GM18951 (cell line): Measurements from ENCODE around the gene TAX1BP1.

Experiments
- POLR2A ChIP-seq: IDR thresholded peaks from 4 replicates; pipeline ENCODE4 v1.6.1; 2011; ENCODE audit warnings: mild to moderate bottlenecking; ENCODE audit not compliant: insufficient read length, insufficient read depth; ENCODE audit errors: extremely low read depth
- in situ Hi-C: fragments of 300-500 bp; cut with MboI; formaldehyde crosslinking; loops from one replicate; pipeline ENCODE4 v1.12.0; 2022; ENCODE audit warnings: low sequenced_read_pairs, mixed read lengths, inconsistent platforms; ENCODE audit not compliant: unreplicated experiment

Gene TAX1BP1

DNA sequence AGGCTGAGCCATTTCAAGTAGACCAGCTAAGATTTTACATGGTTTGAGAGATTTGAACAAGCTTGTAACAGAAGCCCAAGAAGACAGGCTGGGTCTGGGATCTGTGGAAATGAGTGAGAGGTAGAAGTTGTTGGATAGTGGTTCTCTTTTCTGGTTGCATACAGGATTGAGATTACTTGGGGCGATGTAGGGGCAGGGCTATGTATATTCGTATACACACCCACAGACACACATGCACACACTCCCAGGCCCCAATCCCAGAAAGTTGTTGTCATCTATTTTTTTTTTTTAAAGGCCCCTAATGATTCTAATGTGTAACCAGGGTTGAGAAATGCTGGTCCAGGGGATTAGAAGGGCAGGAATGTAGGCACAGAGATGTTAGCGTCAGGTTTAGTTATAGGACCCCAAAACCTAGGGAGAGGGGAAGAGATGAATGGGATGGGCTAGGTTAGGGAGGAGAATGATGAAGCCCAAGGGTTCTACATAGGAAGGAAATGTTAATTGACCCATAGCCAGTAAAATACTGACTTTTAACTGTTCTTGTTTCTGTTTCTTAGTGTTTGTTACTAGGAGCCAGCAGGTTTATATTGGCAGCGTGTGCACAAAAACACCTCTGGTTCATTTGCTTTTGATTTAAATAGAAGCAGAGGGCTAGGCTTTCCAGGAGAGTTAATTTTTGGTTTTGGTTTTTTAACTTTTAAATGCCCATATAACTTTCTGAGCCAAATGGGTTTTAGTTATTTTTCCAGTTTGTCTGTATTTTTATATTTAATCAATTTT, 7.8 kb downstream of the TAX1BP1 start:
- in situ Hi-C loops = no loop called here

DNA sequence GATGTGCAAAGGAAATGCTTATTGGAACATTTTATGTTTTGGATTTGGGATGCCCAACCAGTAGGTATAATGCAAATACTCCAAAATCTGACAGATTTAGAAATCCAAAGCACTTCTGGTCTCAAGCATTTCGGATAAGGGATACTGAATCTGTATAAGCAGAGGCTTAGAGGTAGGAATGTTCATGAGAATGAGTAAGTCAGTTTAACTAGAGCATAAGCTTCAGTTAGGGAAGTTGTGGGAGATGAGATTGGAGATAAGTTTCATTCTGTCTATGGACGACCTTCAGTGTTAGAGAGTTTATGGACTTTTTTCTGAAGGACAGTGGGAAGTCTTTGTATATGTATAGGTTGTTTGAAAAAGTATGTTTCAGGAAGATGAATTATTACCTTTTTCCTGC, 10.4 kb downstream of the TAX1BP1 start:
- TF ChIP-seq POLR2A = no peak
- in situ Hi-C loops = no loop called here

More for the DNA sequence above, 7.8 kb downstream of the TAX1BP1 start:
- no peak for TF ChIP-seq POLR2A

- in situ Hi-C loops = no loop called here
- TF ChIP-seq POLR2A = no peak
Observed at GRCh38 chr7:27751888-27752660, 12.1 kb downstream of the TAX1BP1 start.

GRCh38 chr7:27753863-27754262, 13.9 kb downstream of the TAX1BP1 start:
- in situ Hi-C loops = no loop called here
- TF ChIP-seq POLR2A = no peak

- in situ Hi-C loops = no loop called here
- no peak for TF ChIP-seq POLR2A
Observed at GRCh38 chr7:27756298-27756697, 16.3 kb downstream of the TAX1BP1 start.

DNA sequence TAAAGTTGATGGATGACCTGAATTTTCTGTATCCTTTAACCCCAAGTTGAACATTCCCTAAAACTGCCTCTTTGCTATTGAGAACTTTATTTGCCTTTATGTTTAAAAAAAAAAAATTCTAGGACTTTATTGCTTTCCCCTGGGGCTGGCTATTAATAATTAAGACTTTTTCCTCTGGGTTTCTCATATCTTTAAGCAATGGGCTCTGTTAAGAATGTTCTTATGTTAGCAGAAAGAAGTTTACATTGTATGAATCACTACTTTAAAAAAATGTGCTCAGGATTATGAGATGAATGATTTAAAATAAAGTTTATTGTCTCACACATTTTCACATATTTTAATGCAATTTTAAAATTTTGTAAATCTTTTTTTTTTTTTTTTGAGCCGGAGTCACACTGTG, 19.5 kb downstream of the TAX1BP1 start:
- TF ChIP-seq POLR2A = no peak
- in situ Hi-C loops = no loop called here

DNA sequence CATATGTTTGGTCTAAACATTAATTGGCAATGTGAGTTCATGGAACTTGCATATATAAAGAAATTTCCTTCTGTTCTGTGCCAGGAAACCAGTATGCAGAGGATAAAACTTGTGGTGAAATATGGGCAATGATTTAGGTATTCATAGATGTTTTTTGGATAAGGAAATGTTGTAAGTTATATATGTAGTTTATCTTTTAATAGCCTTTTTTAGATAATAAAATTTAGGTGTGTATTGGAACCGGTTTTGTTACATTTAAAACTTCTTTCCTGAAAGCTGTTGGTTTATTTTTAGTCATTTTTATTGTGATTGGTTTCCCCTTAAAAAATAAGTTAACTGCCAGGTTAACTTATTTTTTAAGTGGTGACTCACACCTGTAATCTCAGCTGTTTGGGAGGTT, 22.1 kb downstream of the TAX1BP1 start:
- in situ Hi-C loops = no loop called here
- TF ChIP-seq POLR2A = no peak

DNA sequence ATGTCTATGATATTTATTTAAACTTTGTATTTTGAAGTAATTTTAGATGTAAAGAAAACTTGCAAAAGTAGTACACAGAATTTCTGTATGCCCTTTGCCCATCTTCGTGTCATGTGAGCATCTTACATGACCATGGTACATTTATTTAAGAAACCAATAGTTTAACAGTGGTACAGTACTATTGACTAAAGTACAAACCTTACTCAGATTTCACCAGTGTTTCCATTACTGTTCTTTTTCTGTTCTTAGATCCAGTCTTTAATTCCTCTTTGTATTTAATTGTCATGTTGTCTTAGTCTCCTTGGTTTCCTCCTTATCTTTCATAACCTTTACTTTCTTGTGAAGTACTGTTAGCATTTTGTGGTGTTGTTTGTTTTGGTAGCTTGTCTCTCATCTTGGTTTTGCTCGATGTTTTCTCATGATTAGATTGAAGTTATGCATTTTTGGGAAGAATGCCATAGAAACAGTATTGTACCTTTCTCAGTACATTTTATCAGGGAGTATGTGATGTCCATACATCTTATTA, 24.1 kb downstream of the TAX1BP1 start:
- in situ Hi-C loops = no loop called here
- TF ChIP-seq POLR2A = no peak

- TF ChIP-seq POLR2A = no peak
- in situ Hi-C loops = no loop called here
Observed at GRCh38 chr7:27765841-27766240, 25.9 kb downstream of the TAX1BP1 start.

DNA sequence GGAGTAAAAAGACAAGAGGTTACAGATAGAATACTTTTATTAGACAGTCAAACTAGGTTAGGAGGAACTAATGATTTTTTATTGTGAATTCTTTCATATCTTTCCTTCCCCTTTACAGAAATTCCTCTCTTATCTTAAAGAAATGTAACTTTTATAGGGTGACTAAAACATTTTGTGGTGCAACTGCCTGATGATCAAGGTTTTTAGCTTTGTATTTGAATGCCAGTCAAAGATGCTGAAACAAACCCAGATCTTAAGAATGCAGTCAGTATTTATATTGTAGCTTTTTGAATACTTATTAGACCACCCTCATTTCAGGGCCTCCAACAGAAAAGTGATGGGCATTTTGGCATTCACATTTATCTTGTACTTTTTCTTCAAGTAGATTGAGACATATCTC, 27.4 kb downstream of the TAX1BP1 start:
- in situ Hi-C loops = no loop called here

GRCh38 chr7:27771111-27771510, 31.1 kb downstream of the TAX1BP1 start:
- in situ Hi-C loops = no loop called here
- no peak for TF ChIP-seq POLR2A

More for the DNA sequence above, 27.4 kb downstream of the TAX1BP1 start:
- no peak for TF ChIP-seq POLR2A

DNA sequence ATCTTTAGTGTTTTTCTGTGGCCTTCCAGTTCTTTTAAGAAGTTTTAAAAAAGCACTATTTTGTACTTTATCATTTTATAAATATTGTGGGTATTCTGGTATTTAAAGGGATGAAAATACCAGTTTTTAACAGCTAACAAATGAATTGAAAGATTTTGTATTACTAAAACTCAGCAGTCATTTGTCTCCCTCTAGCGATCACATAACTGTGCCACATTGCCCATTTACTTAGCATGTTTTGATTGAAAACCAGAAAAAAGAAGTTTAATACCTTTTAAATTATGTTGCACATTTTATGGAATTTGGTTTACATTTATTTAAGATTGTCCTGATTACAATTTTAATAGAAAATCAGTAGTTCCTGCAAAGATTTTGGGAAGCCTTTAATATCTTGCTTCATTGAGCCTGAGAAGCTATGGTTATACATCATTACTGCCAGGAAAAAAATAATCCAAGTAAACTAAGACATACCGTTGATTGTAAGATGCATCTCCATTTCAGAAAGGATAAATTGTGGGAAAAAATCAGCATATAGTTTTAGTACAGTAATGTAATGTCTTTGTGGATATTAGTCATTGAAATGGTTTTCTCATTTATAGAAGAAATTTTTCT, 34.9 kb downstream of the TAX1BP1 start:
- TF ChIP-seq POLR2A = no peak

DNA sequence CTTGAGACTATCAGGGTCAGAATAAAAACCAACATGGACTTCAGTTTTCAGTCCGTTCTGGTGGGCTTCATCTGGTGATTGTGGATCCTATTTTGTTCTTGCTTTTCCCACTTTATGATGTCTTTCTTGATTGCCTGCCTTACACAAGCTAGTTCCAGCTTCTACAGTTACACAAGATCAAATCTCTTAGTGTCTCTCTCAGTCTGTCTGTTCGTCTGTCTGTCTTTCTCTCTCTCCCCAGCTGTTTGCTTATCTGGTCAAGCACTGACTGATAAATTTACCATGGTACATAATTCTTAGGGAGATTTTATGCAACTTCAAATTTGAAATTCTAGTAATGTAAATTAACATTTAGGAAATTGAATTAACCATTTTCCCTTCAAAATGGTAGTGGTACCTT, 35.8 kb downstream of the TAX1BP1 start:
- in situ Hi-C loops = no loop called here
- no peak for TF ChIP-seq POLR2A

More for the DNA sequence above, 34.9 kb downstream of the TAX1BP1 start:
- in situ Hi-C loops = no loop called here
